HFFc6 (cell line): ENCODE results near the gene ADGRG1. TPM values are rescaled to one million over a fixed set of nuclear protein-coding genes. Genes with fewer than 3 reads are reported as not detected.
"Not testable (repeated sequence)": the region's sequence is repeated elsewhere in the genome, so short reads cannot be mapped to it uniquely, and the experiment has no call there.

Experiments
- DNase-seq: peaks from one replicate; pipeline ENCODE4 v3.0.0-alpha.2; 2018
- H3K27ac Mint-ChIP-seq: 2 replicates; pipeline ENCODE4 v1.8.0; 2020; ENCODE audit warnings: mild to moderate bottlenecking, mixed read lengths
- H3K27me3 Mint-ChIP-seq: 2 replicates; pipeline ENCODE4 v1.8.0; 2021; ENCODE audit warnings: mild to moderate bottlenecking, moderate library complexity, mixed read lengths; ENCODE audit not compliant: insufficient read depth
- H3K36me3 Mint-ChIP-seq: 2 replicates; pipeline ENCODE4 v1.8.0; 2021; ENCODE audit warnings: low read depth, mixed read lengths
- H3K4me1 Mint-ChIP-seq: 2 replicates; pipeline ENCODE4 v1.8.0; 2020; ENCODE audit warnings: low read depth, mixed read lengths
- H3K4me3 Mint-ChIP-seq: 2 replicates; pipeline ENCODE4 v1.8.0; 2020; ENCODE audit warnings: mild to moderate bottlenecking, moderate library complexity, mixed read lengths
- H3K9me3 Mint-ChIP-seq: 2 replicates; pipeline ENCODE4 v1.8.0; 2020; ENCODE audit warnings: mild to moderate bottlenecking, mixed read lengths
- total RNA-seq, 6 experiments: library from RNA; stranded (reverse); fragmentation: NEBNext Ultra II Directional; extraction: Animal tissue kit (Norgen Biotek cat#: 25700); gene quantifications; 2 replicates in 1 of 6; 3 replicates in 5 of 6; pipeline ENCODE4 v1.2.3, GENCODE V29; 2021
- TF ChIP-seq, protein P1 (sequence below): fragments of 200-600 bp; sonication (generic); IDR thresholded peaks from 2 replicates; pipeline ENCODE4 v1.5.0; 2021; ENCODE audit warnings: antibody characterized with exemption, mild to moderate bottlenecking

ADGRG1 gene
- total RNA-seq, 6 experiments from 2014 or later, result 0.18 to 1.4 (median 0.50) TPM

DNA sequence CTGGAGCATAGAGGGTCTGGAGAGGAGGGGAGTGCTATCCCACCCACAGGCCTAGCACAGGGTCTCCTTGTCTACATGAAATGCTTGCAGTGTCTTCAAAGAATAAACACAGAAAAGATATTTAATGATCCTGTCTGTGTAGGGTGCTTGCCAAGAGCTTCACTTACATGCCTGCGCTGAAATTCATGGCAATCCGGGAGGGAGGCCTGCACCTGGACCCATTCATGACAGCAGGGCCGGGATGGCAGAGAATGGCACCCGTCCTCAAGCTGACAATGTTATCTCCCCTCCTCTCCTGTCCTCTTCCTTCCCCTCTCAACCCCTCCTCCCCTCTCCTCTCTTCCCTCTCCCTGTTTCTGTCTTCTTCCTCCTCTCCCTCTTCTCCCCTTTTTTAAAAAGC, 41.8 kb downstream of the ADGRG1 start:
- Mint-ChIP-seq H3K9me3 (no peaks in the 10 kb centered on the region), H3K27ac (no peak overlapping the region), H3K36me3 (no peaks in the 10 kb centered on the region), H3K4me3 (no peak overlapping the region), H3K27me3 (peaks cover 20% of the 10 kb centered on the region), H3K4me1 (peaks cover 6% of the 10 kb centered on the region; the same call in 1 of the 2 replicates)
- DNase-seq, result no peak
- TF ChIP-seq, protein P1, sequence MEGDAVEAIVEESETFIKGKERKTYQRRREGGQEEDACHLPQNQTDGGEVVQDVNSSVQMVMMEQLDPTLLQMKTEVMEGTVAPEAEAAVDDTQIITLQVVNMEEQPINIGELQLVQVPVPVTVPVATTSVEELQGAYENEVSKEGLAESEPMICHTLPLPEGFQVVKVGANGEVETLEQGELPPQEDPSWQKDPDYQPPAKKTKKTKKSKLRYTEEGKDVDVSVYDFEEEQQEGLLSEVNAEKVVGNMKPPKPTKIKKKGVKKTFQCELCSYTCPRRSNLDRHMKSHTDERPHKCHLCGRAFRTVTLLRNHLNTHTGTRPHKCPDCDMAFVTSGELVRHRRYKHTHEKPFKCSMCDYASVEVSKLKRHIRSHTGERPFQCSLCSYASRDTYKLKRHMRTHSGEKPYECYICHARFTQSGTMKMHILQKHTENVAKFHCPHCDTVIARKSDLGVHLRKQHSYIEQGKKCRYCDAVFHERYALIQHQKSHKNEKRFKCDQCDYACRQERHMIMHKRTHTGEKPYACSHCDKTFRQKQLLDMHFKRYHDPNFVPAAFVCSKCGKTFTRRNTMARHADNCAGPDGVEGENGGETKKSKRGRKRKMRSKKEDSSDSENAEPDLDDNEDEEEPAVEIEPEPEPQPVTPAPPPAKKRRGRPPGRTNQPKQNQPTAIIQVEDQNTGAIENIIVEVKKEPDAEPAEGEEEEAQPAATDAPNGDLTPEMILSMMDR, result no peak

DNA sequence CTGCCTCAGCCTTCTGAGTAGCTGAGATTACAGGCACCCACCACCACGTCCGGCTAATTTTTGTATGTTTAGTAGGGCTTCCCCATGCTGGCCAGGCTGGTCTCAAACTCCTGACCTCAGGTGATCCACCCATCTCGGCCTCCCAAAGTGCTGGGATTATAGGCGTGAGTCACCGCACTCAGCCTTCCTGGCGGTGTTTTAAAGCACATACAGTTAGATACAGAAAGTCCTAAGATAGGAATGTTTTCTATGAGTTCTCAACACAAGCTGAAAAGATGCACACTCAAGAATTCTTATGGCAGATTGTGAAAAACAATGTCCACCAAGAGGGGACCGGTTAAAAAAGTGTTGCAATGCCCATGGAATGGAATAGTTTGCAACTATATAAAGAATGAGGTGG, 43.0 kb downstream of the ADGRG1 start:
- H3K4me3 Mint-ChIP-seq, H3K36me3 Mint-ChIP-seq, H3K9me3 Mint-ChIP-seq, DNase-seq, H3K27ac Mint-ChIP-seq, H3K4me1 Mint-ChIP-seq: not testable (repeated sequence)
- H3K27me3 Mint-ChIP-seq, result peaks cover 29% of the 10 kb centered on the region

DNA sequence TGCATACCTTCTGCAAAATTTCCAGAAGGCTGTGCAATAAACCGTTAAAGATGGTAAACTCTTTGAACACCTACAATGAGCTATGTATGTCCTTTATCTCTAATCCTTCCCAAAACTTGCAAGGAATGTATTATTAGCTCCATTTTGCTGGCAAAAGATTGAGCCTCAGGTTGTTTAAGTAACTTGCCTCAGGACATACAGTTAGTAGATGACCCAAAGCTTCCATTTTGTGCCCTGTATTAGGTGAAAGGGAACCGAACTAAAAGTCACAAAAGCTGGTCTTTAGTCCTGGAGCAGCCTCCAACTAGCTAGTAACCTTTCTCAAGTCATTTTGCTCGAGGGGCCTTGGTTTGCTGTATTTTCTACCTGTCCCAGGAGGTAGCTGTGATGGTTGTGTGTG, 44.0 kb downstream of the ADGRG1 start:
- H3K27me3 Mint-ChIP-seq, result peaks cover 36% of the 10 kb centered on the region
- peaks cover 6% of the 10 kb centered on the region; the same call in 1 of the 2 replicates for H3K4me1 Mint-ChIP-seq
- no peak overlapping the region for H3K4me3 Mint-ChIP-seq
- H3K9me3 Mint-ChIP-seq, result no peaks in the 10 kb centered on the region
- no peak for DNase-seq
- no peaks in the 10 kb centered on the region for H3K36me3 Mint-ChIP-seq
- no peak overlapping the region for H3K27ac Mint-ChIP-seq
- TF ChIP-seq, protein P1, result no peak

DNA sequence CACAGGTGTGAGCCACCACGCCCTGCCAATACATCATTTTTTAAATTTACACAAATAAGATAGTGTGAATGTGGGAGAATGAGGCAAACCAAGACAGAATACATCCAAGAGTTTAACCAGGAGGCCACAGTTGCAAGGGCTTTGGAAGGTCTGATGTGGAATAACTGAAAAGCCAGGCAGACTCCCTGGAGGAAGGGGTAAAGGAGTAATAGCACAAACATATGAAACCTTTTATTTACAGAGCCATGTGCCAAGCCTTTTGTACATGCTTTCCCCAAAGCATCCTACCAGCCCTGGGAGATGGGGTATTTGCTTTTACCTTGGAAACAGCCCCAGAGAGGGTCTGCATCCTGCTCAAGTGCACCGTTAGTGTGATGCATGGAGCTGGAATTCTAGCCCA, 44.4 kb downstream of the ADGRG1 start:
- DNase-seq, result no peak
- H3K36me3 Mint-ChIP-seq, result no peaks in the 10 kb centered on the region
- H3K4me3 Mint-ChIP-seq, result no peak overlapping the region
- peaks cover 6% of the 10 kb centered on the region; the same call in 1 of the 2 replicates for H3K4me1 Mint-ChIP-seq
- no peak overlapping the region for H3K27ac Mint-ChIP-seq
- H3K27me3 Mint-ChIP-seq, result peaks cover 34% of the 10 kb centered on the region
- H3K9me3 Mint-ChIP-seq, result no peaks in the 10 kb centered on the region
- TF ChIP-seq, protein P1, result no peak

DNA sequence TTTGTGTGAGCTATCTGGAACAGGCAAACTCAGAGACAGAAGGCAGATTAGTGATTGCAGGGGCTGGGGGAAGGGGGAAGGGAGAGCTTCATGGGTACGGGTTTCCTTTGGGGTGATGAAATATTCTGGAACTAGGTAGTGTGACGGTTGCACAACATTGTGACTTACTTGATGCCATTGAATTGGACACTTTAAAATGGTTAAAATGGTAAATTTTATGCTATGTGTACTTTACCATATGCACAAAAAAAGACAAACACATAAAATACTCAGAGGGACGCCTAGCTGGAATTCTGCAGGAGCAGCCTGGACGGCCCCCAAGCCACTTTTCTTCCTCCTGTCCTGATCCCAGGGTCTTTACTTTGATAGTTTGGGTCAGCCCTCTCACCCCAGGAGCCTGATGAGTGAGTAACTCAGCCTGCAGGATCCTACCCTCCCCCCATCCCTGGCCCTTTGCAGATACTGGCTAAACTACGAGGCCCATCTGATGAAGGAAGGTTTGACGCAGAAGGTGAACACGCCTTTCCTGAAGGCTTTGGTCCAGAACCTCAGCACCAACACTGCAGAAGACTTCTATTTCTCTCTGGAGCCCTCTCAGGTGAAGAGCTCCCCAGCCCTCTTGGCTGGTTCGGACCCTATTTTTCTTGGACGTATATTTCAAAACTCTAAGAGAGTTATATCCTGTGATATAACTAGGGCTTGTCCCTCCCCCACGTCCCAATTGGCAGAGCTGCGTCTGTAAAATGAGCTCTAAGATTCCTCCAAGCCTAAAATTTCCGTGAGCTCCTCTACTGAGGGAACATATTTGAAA, 47.5 kb downstream of the ADGRG1 start:
- H3K27me3 Mint-ChIP-seq, result peaks cover 31% of the 10 kb centered on the region
- no peaks in the 10 kb centered on the region for H3K36me3 Mint-ChIP-seq
- peaks cover 6% of the 10 kb centered on the region; the same call in 1 of the 2 replicates for H3K4me1 Mint-ChIP-seq
- TF ChIP-seq, protein P1, result no peak
- no peak for DNase-seq
- no peak overlapping the region for H3K4me3 Mint-ChIP-seq
- H3K9me3 Mint-ChIP-seq, result no peaks in the 10 kb centered on the region
- no peak overlapping the region for H3K27ac Mint-ChIP-seq

DNA sequence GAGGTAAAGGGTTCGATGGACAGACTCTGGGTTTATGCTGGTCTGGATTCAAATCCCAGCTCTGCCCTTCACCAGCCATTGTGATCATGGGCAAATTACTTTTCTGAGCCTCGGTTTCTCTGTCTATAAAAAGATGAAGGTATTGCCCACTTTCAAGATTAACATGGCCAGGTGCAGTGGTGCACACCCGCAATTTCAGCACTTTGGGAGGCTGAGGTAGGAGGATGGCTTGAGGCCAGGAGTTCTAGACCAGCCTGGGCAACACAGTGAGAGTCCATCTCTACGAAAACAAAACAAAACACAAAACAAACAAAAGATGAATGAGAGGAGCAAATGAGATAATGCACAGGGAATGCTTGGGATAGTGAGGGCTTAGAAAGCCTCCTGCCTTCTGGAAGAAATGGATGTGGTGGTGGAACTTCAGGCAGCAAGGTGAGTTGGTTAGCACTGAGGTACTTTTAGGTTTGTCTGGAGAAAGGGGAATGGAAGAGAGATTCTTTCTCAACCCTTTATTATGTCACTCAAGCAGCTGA, 48.2 kb downstream of the ADGRG1 start:
- DNase-seq, result no peak
- H3K9me3 Mint-ChIP-seq, result no peaks in the 10 kb centered on the region
- TF ChIP-seq, protein P1, result no peak
- H3K4me3 Mint-ChIP-seq, result no peak overlapping the region
- peaks cover 31% of the 10 kb centered on the region for H3K27me3 Mint-ChIP-seq
- H3K4me1 Mint-ChIP-seq, result peaks cover 2% of the 10 kb centered on the region; the same call in 1 of the 2 replicates
- no peaks in the 10 kb centered on the region for H3K36me3 Mint-ChIP-seq
- H3K27ac Mint-ChIP-seq, result no peak overlapping the region
